Neural cell (in vitro differentiated cells): Measurements from ENCODE around the gene PRAME. TPM values are rescaled to one million over a fixed set of nuclear protein-coding genes. Genes with fewer than 3 reads are reported as not detected.

ENCODE experiments used
- H2AFZ ChIP-seq: fragments of 200-600, 300-800 bp; sonication (generic), shearing (Covaris generic); 2 replicates; pipeline ENCODE4 v1.6.0; 2014; ENCODE audit warnings: low read depth, mild to moderate bottlenecking, antibody characterized with exemption, low read length, moderate library complexity
- H3F3A ChIP-seq: fragments of 200-600 bp; shearing (Covaris generic); 2 replicates; pipeline ENCODE4 v1.6.1; 2016; ENCODE audit warnings: mild to moderate bottlenecking, moderate library complexity, mixed read lengths, antibody characterized with exemption, low read length; ENCODE audit not compliant: insufficient read depth, poor library complexity, severe bottlenecking
- H3K27ac ChIP-seq: fragments of 200-600, 300-800 bp; sonication (generic), shearing (Covaris generic); 2 replicates; pipeline ENCODE4 v1.5.1; 2014; ENCODE audit warnings: mild to moderate bottlenecking, low read length, moderate library complexity
- H3K27me3 ChIP-seq: fragments of 300-800, 200-600 bp; sonication (generic), shearing (Covaris generic); 2 replicates; pipeline ENCODE4 v1.6.0; 2014; ENCODE audit warnings: mild to moderate bottlenecking, low read depth, low read length, moderate library complexity; ENCODE audit not compliant: insufficient read depth
- H3K36me3 ChIP-seq: fragments of 300-800, 200-600 bp; sonication (generic), shearing (Covaris generic); 2 replicates; pipeline ENCODE4 v1.5.1; 2014; ENCODE audit warnings: mild to moderate bottlenecking, antibody characterized with exemption, low read length, moderate library complexity; ENCODE audit not compliant: insufficient read depth
- H3K4me2 ChIP-seq: fragments of 300-800, 200-600 bp; sonication (generic), shearing (Covaris generic); 2 replicates; pipeline ENCODE4 v1.6.0; 2014; ENCODE audit warnings: mild to moderate bottlenecking, low read length
- H3K4me3 ChIP-seq: fragments of 300-800, 200-600 bp; sonication (generic), shearing (Covaris generic); 2 replicates; pipeline ENCODE4 v1.5.1; 2014; ENCODE audit warnings: mild to moderate bottlenecking, low read length, moderate library complexity
- H3K79me2 ChIP-seq: fragments of 200-600 bp; shearing (Covaris generic); replicated peaks from 2 replicates; pipeline ENCODE4 v1.6.0; 2014; ENCODE audit warnings: mild to moderate bottlenecking, low read length, moderate library complexity; ENCODE audit not compliant: insufficient read depth
- H3K9ac ChIP-seq: fragments of 300-800, 200-600 bp; sonication (generic), shearing (Covaris generic); 2 replicates; pipeline ENCODE4 v1.6.1; 2016; ENCODE audit warnings: mild to moderate bottlenecking, low read length, mixed read lengths
- H3K9me2 ChIP-seq: fragments of 200-600 bp; shearing (Covaris generic); 2 replicates; pipeline ENCODE4 v1.6.1; 2016; ENCODE audit warnings: mild to moderate bottlenecking, low read length, mixed read lengths; ENCODE audit not compliant: insufficient read depth
- H3K9me3 ChIP-seq: fragments of 200-600, 300-800 bp; sonication (generic), shearing (Covaris generic); 2 replicates; pipeline ENCODE4 v1.6.1; 2016; ENCODE audit warnings: mild to moderate bottlenecking, mixed run types, low read length, moderate library complexity, mixed read lengths
- H4K20me1 ChIP-seq: fragments of 200-600 bp; shearing (Covaris generic); 2 replicates; pipeline ENCODE4 v1.6.1; 2016; ENCODE audit warnings: mild to moderate bottlenecking, mixed run types; ENCODE audit not compliant: insufficient read depth
- EP300 ChIP-seq: fragments of 450-650 bp; conservative IDR thresholded peaks from 2 replicates; pipeline ENCODE4 v1.6.1; 2014; ENCODE audit warnings: antibody characterized with exemption, mild to moderate bottlenecking, moderate library complexity; ENCODE audit not compliant: poor library complexity, severe bottlenecking
- EZH2 ChIP-seq: fragments of 200-600, 300-800 bp; shearing (Covaris generic), sonication (generic); IDR thresholded peaks from 2 replicates; pipeline ENCODE4 v1.6.1; 2014; ENCODE audit warnings: antibody characterized with exemption, low read length, borderline replicate concordance, mild to moderate bottlenecking; ENCODE audit not compliant: insufficient read depth, poor library complexity, severe bottlenecking
- MXI1 ChIP-seq: fragments of 450-650 bp; conservative IDR thresholded peaks from 2 replicates; pipeline ENCODE4 v1.6.1; 2014; ENCODE audit warnings: antibody characterized with exemption, mild to moderate bottlenecking; ENCODE audit not compliant: poor library complexity, severe bottlenecking
- POLR2AphosphoS5 ChIP-seq: IDR thresholded peaks from 2 replicates; pipeline ENCODE4 v1.6.1; 2012
- RAD21 ChIP-seq: fragments of 450-650 bp; conservative IDR thresholded peaks from 2 replicates; pipeline ENCODE4 v1.6.1; 2014; ENCODE audit warnings: antibody characterized with exemption, mild to moderate bottlenecking, moderate library complexity
- REST ChIP-seq: IDR thresholded peaks from 2 replicates; pipeline ENCODE4 v1.6.1; 2012; ENCODE audit warnings: borderline replicate concordance
- SMC3 ChIP-seq: fragments of 450-650 bp; conservative IDR thresholded peaks from 2 replicates; pipeline ENCODE4 v1.6.1; 2014; ENCODE audit warnings: antibody characterized with exemption, mild to moderate bottlenecking, moderate library complexity; ENCODE audit not compliant: poor library complexity
- TAF1 ChIP-seq: IDR thresholded peaks from 2 replicates; pipeline ENCODE4 v1.6.1; 2012; ENCODE audit warnings: low read depth
- polyA plus RNA-seq: library from polyadenylated mRNA; depleted of rRNA; stranded (reverse); fragments of >200 nt; gene quantifications from 2 replicates; pipeline ENCODE4 v1.2.3, GENCODE V29; 2014
- TF ChIP-seq, protein P1 (sequence below): fragments of 450-650 bp; IDR thresholded peaks from 2 replicates; pipeline ENCODE4 v1.5.1; 2014; ENCODE audit warnings: antibody characterized with exemption, mild to moderate bottlenecking, moderate library complexity; ENCODE audit not compliant: poor library complexity, severe bottlenecking

The PRAME gene
- polyA plus RNA-seq, 1 donor from 2014 or later, result not detected

DNA sequence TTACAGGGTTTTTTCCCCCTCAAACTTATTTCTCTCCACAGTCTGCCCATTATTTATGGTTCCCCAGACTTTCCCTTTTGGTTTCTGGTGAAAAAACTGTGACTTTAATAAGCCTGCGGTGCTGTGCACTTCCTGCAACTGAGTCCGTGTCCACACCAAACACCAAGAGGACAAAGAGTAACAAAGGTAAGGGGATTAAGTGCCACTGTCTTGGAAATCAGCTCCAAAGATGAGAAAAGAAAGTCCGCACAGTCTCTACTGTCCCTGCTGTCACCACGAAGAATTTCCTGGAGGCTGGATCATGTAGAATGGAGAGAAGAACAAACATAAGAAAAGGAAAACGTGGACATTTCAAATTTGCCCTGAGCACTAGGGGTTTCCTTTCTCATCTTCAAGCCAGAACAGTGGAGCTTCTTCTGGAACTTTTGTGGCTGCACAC lies 17.9 kb upstream of the PRAME start:
- Histone ChIP-seq H3K9ac (no peak overlapping the region), H3F3A (no peaks in the 10 kb centered on the region), H2AFZ (no peak overlapping the region), H3K27ac (no peak overlapping the region), H3K4me2 (no peak overlapping the region), H4K20me1 (no peaks in the 10 kb centered on the region), H3K9me3 (no peaks in the 10 kb centered on the region), H3K4me3 (no peak overlapping the region), H3K36me3 (no peaks in the 10 kb centered on the region), H3K27me3 (no peaks in the 10 kb centered on the region), H3K79me2 (no peaks in the 10 kb centered on the region), H3K9me2 (no peaks in the 10 kb centered on the region)
- TF ChIP-seq MXI1 (no peak), POLR2AphosphoS5 (no peak), REST (no peak), SMC3 (no peak), EP300 (no peak), EZH2 (no peak), RAD21 (no peak), TAF1 (no peak)
- TF ChIP-seq, protein P1, sequence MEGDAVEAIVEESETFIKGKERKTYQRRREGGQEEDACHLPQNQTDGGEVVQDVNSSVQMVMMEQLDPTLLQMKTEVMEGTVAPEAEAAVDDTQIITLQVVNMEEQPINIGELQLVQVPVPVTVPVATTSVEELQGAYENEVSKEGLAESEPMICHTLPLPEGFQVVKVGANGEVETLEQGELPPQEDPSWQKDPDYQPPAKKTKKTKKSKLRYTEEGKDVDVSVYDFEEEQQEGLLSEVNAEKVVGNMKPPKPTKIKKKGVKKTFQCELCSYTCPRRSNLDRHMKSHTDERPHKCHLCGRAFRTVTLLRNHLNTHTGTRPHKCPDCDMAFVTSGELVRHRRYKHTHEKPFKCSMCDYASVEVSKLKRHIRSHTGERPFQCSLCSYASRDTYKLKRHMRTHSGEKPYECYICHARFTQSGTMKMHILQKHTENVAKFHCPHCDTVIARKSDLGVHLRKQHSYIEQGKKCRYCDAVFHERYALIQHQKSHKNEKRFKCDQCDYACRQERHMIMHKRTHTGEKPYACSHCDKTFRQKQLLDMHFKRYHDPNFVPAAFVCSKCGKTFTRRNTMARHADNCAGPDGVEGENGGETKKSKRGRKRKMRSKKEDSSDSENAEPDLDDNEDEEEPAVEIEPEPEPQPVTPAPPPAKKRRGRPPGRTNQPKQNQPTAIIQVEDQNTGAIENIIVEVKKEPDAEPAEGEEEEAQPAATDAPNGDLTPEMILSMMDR, result no peak

DNA sequence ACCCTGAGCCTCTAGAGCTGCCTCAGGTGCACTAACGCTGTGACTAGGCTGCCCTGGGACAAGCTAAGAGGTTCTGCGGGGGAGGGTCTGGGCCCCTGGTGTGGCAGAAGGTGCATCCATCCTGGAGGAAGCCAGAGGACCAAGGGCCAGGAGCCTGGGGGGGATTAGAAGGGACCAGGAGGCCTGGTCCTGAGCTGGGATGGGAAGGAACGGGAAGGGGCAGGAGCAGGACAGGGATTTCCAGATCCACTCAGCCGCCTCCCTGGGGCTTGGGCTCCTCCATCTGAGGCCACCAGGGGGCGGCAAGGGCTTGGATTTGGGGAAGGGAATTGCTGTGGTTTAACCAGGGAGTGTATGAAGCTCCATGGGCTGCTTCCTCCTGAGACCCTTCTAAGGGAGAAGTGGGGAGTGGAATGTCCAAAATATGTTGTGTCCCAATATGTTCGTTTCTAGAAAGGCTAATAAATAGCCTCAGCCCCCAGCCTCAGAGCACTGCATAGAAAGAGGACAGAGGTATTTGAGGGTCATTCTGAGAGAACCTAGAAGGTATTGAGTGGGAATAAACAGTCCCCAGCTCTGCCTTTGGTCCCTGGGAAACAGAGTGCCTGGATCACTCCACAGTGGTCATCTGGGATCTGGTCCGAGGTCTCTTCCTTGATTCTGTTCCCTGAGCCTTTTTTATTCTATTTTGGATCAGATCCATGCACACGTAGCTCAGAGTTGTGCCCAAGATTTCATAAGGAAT lies 17.4 kb upstream of the PRAME start:
- H4K20me1 ChIP-seq, result no peaks in the 10 kb centered on the region
- H3K36me3 ChIP-seq, result no peaks in the 10 kb centered on the region
- no peaks in the 10 kb centered on the region for H3F3A ChIP-seq
- no peak overlapping the region for H3K27ac ChIP-seq
- no peak overlapping the region for H3K4me2 ChIP-seq
- H3K9ac ChIP-seq, result no peak overlapping the region
- no peak overlapping the region for H2AFZ ChIP-seq
- TF ChIP-seq TAF1, result no peak
- TF ChIP-seq, protein P1, result no peak
- TF ChIP-seq MXI1, result no peak
- TF ChIP-seq SMC3, result no peak
- no peak for TF ChIP-seq EP300
- no peak for TF ChIP-seq POLR2AphosphoS5
- no peak for TF ChIP-seq RAD21
- TF ChIP-seq EZH2, result no peak
- no peak for TF ChIP-seq REST
- no peak overlapping the region for H3K4me3 ChIP-seq
- H3K79me2 ChIP-seq, result no peaks in the 10 kb centered on the region
- H3K9me2 ChIP-seq, result no peaks in the 10 kb centered on the region
- H3K27me3 ChIP-seq, result no peaks in the 10 kb centered on the region
- no peaks in the 10 kb centered on the region for H3K9me3 ChIP-seq
